HUES6 (cell line): ENCODE data around the gene C2CD4B.

Experiments used
- H3K27ac ChIP-seq: 2 replicates; pipeline ENCODE4 v1.7.0; 2013; ENCODE audit warnings: low read depth, mild to moderate bottlenecking, low read length, inconsistent platforms
- H3K27me3 ChIP-seq: 2 replicates; pipeline ENCODE4 v1.6.1; 2013; ENCODE audit warnings: low read length; ENCODE audit not compliant: control insufficient read depth, insufficient read depth
- H3K36me3 ChIP-seq: 2 replicates; pipeline ENCODE4 v1.6.1; 2013; ENCODE audit warnings: low read length; ENCODE audit not compliant: control insufficient read depth, insufficient read depth
- H3K4me1 ChIP-seq: 2 replicates; pipeline ENCODE4 v1.6.1; 2013; ENCODE audit warnings: low read length; ENCODE audit not compliant: control insufficient read depth, insufficient read depth
- H3K4me3 ChIP-seq: 2 replicates; pipeline ENCODE4 v1.5.1; 2013; ENCODE audit warnings: low read depth, low read length
- H3K9ac ChIP-seq: one replicate; pipeline ENCODE4 v1.6.1; 2013; ENCODE audit warnings: mild to moderate bottlenecking, low read length
- H3K9me3 ChIP-seq: 2 replicates; pipeline ENCODE4 v1.6.1; 2013; ENCODE audit warnings: low read depth, low read length; ENCODE audit not compliant: control insufficient read depth, insufficient read depth

Gene C2CD4B

DNA sequence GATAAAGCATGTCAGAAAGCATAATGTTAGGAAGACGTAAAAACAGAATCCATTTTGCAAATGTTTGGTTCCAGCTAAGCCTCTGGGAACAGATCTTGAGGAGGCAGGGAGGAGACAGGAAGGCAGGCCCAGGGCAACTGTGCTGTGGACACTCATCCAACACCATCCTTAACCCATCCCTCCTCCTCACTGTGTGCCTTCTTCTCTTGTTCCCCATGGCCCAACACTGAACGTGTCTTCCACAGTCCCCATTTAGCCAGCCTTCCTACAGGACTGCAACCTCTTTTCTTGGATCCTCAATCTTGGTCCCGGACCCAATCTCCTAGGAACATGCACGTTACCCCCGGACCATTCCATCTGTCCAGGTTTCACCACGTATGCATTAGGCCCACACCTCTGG is 15.4 kb downstream of the C2CD4B start:
- Histone ChIP-seq H3K4me1 (no peaks in the 10 kb centered on the region), H3K4me3 (no peak overlapping the region), H3K27ac (no peak overlapping the region), H3K36me3 (no peaks in the 10 kb centered on the region), H3K9ac (no peak overlapping the region), H3K9me3 (no peaks in the 10 kb centered on the region; the same call in 1 of the 2 replicates), H3K27me3 (no peaks in the 10 kb centered on the region)

DNA sequence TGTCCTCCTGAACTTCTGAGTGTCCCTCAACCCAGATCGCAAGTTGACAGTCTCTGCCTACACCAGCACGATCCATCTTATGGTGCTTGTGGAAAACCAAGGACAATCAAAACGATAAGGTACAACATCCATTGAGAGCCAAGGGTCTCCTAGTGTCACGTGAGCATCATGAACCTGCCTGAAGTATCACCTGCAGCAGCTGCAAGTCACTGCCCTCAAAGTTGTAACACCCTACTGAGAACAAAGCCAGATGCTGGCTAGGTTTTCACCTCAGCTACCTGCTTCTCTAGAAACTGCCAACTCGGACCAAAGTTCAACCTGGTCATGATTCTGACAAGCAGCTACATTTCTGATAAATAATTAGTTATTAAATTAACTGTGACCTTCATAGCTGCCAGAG is 17.5 kb downstream of the C2CD4B start:
- H3K36me3 ChIP-seq = no peaks in the 10 kb centered on the region
- no peaks in the 10 kb centered on the region; the same call in 1 of the 2 replicates for H3K9me3 ChIP-seq
- no peak overlapping the region for H3K4me3 ChIP-seq
- peaks cover 6% of the 10 kb centered on the region; the same call in 1 of the 2 replicates for H3K4me1 ChIP-seq
- no peak overlapping the region for H3K27ac ChIP-seq
- H3K9ac ChIP-seq = no peak overlapping the region
- no peaks in the 10 kb centered on the region for H3K27me3 ChIP-seq

DNA sequence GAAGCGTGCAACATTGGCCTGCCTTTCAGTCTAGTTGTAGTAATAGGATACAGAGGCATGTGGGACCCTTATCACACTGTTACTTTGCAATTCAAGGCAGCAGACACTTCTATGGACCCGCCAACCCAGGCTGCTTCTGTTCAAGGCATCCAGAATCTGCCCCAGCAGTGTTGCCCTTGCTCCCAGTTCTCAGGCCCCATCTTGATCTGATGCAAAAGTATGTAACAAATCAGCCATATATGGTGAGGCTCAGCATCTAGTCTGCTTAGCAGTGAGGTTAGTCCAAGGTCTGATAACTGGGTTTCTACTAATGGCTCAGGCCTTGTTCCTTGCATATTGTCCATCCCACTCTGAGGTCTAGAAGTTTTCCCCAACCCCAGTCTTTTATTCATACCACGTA is 17.9 kb downstream of the C2CD4B start:
- no peak overlapping the region for H3K4me3 ChIP-seq
- H3K27ac ChIP-seq = no peak overlapping the region
- no peaks in the 10 kb centered on the region for H3K36me3 ChIP-seq
- no peaks in the 10 kb centered on the region for H3K27me3 ChIP-seq
- H3K9me3 ChIP-seq = no peaks in the 10 kb centered on the region; the same call in 1 of the 2 replicates
- H3K9ac ChIP-seq = no peak overlapping the region
- peaks cover 10% of the 10 kb centered on the region; the same call in 1 of the 2 replicates for H3K4me1 ChIP-seq

DNA sequence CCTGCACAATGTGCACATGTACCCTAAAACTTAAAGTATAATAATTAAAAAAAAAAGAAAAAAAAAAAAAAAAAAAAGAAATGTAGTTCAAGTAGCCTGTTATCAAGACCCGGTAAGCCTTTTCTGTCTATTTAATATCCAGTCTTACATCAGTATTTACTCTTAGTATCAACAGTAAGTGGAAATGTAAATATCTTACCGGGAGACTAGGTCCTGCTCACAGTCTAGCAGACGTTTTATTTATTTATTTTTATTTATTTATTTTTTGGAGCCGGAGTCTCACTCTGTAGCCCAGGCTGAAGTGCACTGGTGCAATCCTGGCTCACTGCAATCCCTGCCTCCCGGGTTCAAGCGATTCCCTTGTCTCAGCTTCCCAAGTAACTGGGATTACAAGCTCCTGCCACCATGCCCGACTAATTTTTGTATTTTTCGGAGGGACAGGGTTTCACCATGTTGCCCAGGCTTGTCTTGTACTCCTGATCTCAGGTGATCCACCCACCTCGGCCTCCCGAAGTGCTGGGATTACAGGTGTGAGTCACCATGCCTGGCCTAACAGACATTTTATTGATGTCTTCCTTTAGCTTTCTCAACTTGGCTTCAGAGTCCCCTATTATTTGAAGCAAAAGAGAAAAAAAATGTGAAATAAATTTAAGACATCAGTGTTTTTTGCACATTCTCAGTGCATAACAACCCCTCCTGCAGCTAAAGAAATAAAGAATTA is 19.9 kb downstream of the C2CD4B start:
- Histone ChIP-seq H3K4me3 (no peak overlapping the region), H3K27me3 (no peaks in the 10 kb centered on the region), H3K4me1 (peaks cover 10% of the 10 kb centered on the region; the same call in 1 of the 2 replicates), H3K9ac (no peak overlapping the region), H3K27ac (no peak overlapping the region), H3K9me3 (no peaks in the 10 kb centered on the region; the same call in 1 of the 2 replicates), H3K36me3 (no peaks in the 10 kb centered on the region)

DNA sequence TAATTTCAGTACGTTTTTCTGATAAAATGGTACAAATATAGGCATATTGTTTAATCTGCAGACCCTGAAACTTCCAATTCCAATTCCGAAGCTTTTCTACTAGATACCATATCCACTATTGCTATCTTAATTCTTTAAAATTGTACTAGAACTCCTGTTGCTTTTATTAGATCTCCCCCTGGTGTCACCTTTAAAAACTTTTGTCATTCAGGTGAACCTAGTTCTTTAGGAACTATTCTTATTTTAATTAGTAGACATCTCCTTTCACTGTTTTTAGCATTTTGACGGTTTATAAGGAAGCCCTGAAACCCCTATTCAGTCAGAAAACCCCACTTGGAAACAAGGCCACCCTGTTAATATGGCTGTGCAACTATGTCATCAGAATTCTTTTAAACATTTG is 22.3 kb downstream of the C2CD4B start:
- Histone ChIP-seq H3K4me3 (no peak overlapping the region), H3K9me3 (no peaks in the 10 kb centered on the region; the same call in 1 of the 2 replicates), H3K36me3 (no peaks in the 10 kb centered on the region), H3K4me1 (peaks cover 10% of the 10 kb centered on the region; the same call in 1 of the 2 replicates), H3K9ac (no peak overlapping the region), H3K27me3 (no peaks in the 10 kb centered on the region), H3K27ac (no peak overlapping the region)

DNA sequence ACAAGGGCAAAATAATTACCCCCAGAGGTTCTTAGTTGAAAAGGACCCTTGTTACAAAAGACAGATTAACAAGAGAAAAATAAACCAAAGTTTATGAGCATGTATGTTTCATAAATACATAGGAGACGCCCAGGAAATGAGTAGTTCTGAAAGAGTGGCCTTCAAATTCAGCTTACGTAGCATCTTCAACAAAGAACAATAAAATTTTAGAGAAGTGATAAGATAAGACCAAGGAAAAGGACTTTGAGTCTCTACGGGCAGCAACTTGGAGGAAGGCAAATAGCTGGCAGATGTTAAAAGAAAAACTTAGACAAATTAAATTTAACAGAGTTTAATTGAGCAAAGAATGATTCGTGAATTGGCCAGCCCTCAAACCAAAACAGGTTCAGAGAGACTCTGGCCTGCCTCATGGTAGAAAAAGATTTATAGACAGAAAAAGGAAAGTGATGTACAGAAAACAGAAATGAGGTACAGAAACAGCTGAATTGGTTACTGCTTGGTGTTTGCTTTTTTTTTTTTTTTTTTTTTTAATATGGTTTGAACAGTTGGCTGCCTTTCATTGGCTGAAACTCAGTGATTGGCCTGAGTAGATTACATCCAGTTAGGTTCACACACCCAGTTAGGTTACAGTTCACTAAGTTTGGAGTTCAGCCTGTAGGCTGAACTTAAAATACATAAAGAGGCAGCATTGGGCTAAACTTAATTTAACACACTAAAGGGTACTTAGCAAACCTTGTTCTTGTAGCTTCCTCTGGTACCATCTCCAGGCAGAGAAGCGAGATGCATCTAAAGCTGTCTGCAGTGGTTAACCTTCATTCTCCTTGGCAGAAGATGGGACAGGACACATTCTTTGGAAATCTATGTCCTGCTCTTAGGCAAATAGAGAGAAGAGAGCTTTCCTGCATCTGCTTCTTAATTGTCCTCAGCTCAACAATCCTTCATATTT is 23.2 kb downstream of the C2CD4B start:
- peaks cover 10% of the 10 kb centered on the region; the same call in 1 of the 2 replicates for H3K4me1 ChIP-seq
- H3K9me3 ChIP-seq = no peaks in the 10 kb centered on the region; the same call in 1 of the 2 replicates
- no peak overlapping the region for H3K4me3 ChIP-seq
- H3K9ac ChIP-seq = no peak overlapping the region
- no peaks in the 10 kb centered on the region for H3K27me3 ChIP-seq
- no peaks in the 10 kb centered on the region for H3K36me3 ChIP-seq
- H3K27ac ChIP-seq = no peak overlapping the region

DNA sequence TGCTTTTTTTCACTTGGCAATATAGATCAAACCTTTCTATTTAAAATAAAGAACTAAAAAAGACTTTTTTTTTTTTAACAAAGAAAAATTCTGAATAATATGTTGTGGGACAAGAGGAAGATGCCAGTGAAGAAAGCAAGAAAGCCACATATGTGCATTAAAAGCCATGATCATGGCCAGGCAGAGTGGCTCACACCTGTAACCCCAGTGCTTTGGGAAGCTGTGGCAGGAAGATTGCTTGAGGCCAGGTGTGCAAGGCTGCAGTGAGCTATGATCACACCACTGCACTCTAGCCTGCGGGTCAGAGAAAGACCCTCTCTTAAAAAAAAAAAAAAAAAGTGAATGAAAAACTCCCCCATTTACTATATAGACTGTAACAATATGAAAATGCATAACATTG is 23.9 kb downstream of the C2CD4B start:
- Histone ChIP-seq H3K9ac (no peak overlapping the region), H3K4me3 (no peak overlapping the region), H3K9me3 (no peaks in the 10 kb centered on the region; the same call in 1 of the 2 replicates), H3K27me3 (no peaks in the 10 kb centered on the region), H3K4me1 (peaks cover 10% of the 10 kb centered on the region; the same call in 1 of the 2 replicates), H3K27ac (no peak overlapping the region), H3K36me3 (no peaks in the 10 kb centered on the region)

DNA sequence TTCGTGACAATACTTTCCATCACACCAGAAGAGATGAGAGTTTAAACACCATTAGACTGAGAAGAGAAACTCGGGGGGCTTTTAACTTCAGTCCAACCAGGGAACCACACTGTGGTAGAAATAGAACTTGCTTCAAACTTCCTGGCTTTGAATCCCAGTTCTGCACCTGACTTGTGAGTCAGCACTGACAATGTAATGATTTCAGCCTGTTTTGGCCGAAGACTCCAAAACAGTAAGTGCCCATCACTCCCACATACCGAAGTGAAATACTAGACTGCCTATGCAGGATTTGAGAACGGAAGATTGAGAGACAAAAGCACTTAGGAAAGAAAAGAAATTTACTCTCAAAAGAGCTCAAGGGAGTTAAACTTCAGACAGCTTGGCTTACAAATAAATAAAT is 27.0 kb downstream of the C2CD4B start:
- Histone ChIP-seq H3K9me3 (no peaks in the 10 kb centered on the region), H3K36me3 (no peaks in the 10 kb centered on the region), H3K4me3 (no peak overlapping the region), H3K27me3 (no peaks in the 10 kb centered on the region), H3K27ac (no peak overlapping the region), H3K4me1 (peaks cover 10% of the 10 kb centered on the region; the same call in 1 of the 2 replicates), H3K9ac (no peak overlapping the region)

DNA sequence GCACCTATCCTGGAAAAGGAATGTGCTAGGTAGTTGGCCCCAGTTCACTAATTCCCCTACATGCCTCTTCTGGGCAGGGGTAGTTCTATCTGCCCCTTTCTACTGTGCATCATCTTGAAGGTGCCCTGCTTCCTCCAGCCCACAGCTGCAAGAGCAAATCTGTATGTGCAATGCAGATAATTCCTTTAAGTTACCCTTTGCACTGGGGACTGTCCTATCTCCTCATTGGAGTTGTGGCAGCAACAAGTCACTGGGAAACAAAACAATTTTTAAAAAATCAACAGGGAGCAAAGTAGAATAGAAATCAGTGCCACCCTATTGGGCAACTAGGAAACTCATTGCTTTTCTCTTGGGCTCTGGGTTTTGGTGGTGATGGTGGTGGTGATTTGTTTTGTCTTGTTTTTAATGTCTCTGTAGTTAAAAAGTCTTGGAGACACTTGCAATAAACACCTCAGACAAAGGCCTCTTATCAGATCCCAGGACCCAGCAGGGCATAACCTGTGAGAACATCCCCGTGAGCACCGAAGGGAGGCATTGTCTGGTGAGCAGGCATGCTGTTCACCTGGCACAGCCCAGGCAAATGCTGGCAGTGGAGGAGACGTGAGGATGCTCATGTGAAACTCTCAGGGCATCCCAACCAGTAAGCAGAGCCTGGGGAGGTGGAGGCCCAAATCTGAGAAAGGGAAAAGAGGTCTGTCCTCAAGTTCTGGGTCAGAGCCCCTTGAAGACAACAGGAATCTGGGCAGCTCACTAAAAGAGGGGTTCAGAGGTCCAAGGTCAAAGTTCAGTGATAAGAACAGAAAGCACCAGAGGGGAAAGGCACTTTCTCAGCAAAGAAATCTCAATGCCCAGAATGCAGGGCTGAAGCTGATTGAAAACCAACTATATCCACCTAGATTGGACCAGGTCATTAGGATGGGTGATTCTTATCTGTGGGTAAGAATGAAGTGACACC is 27.9 kb downstream of the C2CD4B start:
- no peaks in the 10 kb centered on the region for H3K27me3 ChIP-seq
- H3K36me3 ChIP-seq = no peaks in the 10 kb centered on the region
- no peak overlapping the region for H3K9ac ChIP-seq
- H3K4me1 ChIP-seq = peaks cover under 1% of the 10 kb centered on the region; the same call in 1 of the 2 replicates
- no peaks in the 10 kb centered on the region for H3K9me3 ChIP-seq
- H3K4me3 ChIP-seq = no peak overlapping the region
- H3K27ac ChIP-seq = no peak overlapping the region

DNA sequence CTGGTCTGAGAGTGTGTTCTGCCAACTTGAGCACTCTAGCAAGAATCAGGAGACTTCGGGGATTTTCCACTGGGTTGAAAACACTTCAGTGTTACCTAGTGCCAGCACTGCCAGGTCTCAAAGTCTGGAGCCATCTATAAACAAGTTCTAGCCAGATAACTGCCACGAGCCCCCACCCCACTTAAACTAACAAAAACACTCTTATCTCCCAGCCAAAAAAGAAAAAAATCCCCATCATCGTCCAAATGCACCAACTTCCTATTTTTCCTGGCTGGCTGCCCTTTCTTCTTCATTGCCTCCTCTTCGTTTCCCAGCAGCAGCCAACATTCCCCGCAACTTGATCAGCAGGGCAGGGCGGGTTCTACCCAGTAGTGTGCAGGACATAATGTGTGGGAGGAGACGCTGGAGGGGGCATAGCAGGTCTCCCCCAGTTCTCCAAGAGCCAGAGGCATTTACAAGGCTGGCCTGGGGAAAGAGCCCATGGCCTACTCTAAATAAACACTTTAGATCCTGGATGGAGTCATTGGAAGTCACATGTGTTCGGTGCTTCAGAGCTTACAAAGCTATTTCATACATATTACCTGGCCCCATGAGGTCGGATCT is 29.5 kb downstream of the C2CD4B start:
- Histone ChIP-seq H3K36me3 (no peaks in the 10 kb centered on the region), H3K27me3 (no peaks in the 10 kb centered on the region), H3K4me3 (no peak overlapping the region), H3K9ac (no peak overlapping the region), H3K27ac (no peak overlapping the region), H3K9me3 (no peaks in the 10 kb centered on the region), H3K4me1 (no peaks in the 10 kb centered on the region)
